Myometrial cell (primary cell): ENCODE measurements around the gene REP15. TPM values are rescaled to one million over a fixed set of nuclear protein-coding genes. Genes with fewer than 3 reads are reported as not detected.

Experiments
- total RNA-seq: library from RNA; depleted of rRNA; stranded (reverse); fragments of >200 nt; gene quantifications from 2 replicates; pipeline ENCODE4 v1.2.3, GENCODE V29; 2015

REP15 gene
- 0.29 and 1.4 TPM in 2 replicates for total RNA-seq

GRCh38 chr12:27696293-27696652 is at the start of gene REP15:
Gene REP15 (plus strand): TSS chr12:27696447. CDS start chr12:27696563, 116 bp downstream.

GRCh38 chr12:27710592-27711316 is 14.5 kb downstream of the REP15 start, which contains the start of gene MRPS35:
Gene MRPS35 (plus strand): TSS chr12:27710832. CDS start chr12:27710844, 12 bp downstream.

Other genes starting within 250 kb of the REP15 start
- not detected in 2 replicates for gene SMCO2, start 249.7 kb upstream of the REP15 start, total RNA-seq
- gene PPFIBP1, start 172.2 kb upstream of the REP15 start, total RNA-seq, result 69.2 and 79.4 TPM in 2 replicates
- 37.5 and 65.6 TPM in 2 replicates for gene MRPS35, start 14.4 kb downstream of the REP15 start, total RNA-seq
- 13.8 and 15.9 TPM in 2 replicates for gene KLHL42, start 83.8 kb downstream of the REP15 start, total RNA-seq
- gene MANSC4, start 83.8 kb downstream of the REP15 start, total RNA-seq, result not detected in 2 replicates